Measurements from ENCODE around the gene VAMP7.
"Not testable (repeated sequence)": the region's sequence is repeated elsewhere in the genome, so short reads cannot be mapped to it uniquely, and the experiment has no call there.

The VAMP7 gene

DNA sequence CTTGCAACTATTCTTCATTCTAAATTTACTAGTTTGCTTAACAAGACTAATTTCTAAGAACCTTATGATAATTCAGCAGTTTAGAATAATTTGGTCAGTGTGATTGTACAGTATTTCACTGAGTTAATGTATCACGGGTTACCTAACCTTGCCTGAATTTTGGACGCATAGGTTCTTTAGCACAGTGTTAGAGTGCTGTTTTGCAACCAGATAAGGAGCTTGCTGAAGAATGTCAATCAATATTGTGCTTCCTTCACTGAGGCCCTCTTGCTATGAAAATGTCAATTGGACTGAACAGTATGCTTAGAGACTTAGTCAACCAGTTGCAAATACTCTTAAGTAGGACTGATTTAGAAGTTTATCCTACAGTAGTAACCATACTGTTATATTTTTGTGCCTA, 19.6 kb downstream of the VAMP7 start:
- in situ Hi-C loops (cut with MboI; ENCODE audit: low sequenced_read_pairs): no loop called here

- in situ Hi-C loops (cut with MboI; ENCODE audit: low sequenced_read_pairs): not testable (repeated sequence)
Observed at GRCh38 chrX:155907661-155908060, 26.5 kb downstream of the VAMP7 start.

- in situ Hi-C loops (cut with MboI; ENCODE audit: low sequenced_read_pairs): no loop called here
Observed at GRCh38 chrX:155923200-155923599, 42.1 kb downstream of the VAMP7 start.

DNA sequence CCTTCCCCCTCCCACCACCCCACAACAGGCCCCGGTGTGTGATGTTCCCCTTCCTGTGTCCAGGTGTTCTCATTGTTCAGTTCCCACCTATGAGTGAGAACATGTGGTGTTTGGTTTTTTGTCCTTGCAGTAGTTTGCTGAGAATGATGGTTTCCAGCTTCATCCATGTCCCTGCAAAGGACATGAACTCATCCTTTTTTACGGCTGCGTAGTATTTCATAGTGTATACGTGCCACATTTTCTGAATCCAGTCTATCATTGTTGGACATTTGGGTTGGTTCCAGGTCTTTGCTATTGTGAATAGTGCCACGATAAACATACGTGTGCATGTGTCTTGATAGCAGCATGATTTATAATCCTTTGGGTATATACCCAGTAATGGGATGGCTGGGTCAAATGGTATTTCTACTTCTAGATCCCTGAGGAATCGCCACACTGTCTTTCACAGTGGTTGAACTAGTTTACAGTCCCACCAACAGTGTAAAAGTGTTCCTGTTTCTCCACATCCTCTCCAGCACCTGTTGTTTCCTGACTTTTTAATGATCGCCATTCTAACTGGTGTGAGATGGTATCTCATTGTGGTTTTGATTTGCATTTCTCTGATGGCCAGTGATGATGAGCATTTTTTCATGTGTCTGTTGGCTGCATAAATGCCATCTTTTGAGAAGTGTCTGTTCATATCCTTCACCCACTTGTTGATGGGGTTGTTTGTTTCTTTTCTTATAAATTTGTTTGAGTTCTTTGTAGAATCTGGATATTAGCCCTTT, 49.9 kb downstream of the VAMP7 start:
- in situ Hi-C loops (cut with MboI; ENCODE audit: low sequenced_read_pairs): not testable (repeated sequence)

- in situ Hi-C loops (cut with MboI; ENCODE audit: low sequenced_read_pairs): no loop called here
Observed at GRCh38 chrX:155938132-155938531, 57.0 kb downstream of the VAMP7 start.

DNA sequence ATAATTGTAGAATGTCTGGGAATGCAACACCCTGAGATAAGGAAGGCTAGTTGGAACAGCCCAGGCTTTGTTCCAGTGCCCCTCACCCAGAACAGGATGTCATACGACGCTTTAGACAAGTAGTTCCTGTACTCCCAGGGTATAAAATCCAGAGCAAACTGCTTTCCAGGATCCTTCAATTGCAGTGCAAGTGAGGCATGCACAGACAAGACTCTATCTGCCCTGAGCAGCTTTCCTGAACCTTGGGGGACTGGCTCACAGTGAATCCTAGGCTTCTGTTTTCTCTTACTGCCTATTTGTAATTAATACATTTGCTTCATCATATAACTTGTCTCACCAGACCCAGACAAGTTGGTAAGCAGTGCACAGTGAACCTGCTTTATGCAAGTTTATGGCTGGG, 68.0 kb downstream of the VAMP7 start:
- in situ Hi-C loops (cut with MboI; ENCODE audit: low sequenced_read_pairs): no loop called here

DNA sequence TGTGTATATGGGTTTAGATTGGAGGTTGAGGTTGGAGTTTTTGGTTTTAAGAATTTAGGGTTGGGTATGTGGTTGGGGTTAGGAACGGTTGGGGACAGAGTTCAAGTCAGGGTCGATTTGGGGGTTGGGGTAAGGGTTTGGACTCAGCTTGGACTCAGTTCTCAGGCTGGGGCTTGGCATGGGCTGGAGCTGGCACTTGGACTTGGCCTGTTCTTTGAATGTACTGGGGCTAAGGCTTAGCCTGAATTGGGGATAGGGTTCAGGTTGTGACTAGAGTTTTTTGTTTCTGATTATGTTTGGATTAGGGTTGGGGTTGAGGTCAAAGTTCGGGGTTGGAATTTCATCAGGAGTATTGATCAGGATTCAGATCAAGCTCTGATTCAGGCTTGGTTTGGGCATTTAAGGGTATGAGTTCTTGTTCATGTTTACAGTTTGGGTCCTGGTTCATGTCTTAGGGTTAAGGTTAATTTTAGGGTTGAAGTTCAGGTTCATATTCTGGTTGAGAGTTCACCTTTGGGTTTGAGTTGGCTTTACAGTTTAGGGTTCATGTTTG, 70.2 kb downstream of the VAMP7 start:
- in situ Hi-C loops (cut with MboI; ENCODE audit: low sequenced_read_pairs): no loop called here

DNA sequence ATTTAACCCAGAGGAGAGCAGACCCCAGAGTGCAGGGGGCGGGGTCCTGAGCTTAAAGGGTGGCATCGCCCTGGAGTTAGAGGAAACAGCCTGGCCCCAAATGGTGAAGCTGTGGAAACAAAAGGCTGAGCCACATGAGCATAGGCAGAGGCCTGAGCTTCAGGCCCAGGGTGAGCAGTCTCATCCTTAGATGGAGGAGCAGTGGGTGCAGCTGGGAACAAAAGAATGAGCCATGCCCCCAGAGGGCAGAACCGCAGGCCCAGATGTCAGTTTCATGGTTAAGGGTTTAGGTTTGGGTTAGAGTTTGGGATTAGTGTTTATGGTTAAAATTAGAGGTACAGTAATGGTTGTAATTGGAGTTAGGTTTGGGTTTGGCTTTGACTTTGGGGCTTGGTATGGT, 71.9 kb downstream of the VAMP7 start:
- in situ Hi-C loops (cut with MboI; ENCODE audit: low sequenced_read_pairs): no loop called here

DNA sequence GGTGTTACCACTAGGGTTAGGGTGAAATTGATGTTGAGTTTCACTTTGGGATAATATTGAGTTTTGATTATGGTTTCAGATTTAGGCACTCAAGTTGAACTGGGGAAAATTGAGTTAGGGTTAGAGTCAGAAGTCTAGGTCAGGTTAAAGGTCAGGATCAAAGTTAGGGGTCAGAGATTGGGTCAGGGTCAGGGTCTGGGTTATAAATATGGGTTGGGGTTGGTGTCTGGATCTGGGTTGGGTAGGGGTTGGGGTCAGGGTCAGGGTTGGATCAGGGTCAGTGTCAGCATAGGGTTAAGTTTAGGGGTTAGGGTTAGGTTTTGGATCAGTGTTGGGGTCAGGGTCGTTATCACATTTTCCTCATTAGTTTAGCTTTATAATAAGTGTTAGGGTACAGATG, 73.6 kb downstream of the VAMP7 start:
- in situ Hi-C loops (cut with MboI; ENCODE audit: low sequenced_read_pairs): no loop called here

DNA sequence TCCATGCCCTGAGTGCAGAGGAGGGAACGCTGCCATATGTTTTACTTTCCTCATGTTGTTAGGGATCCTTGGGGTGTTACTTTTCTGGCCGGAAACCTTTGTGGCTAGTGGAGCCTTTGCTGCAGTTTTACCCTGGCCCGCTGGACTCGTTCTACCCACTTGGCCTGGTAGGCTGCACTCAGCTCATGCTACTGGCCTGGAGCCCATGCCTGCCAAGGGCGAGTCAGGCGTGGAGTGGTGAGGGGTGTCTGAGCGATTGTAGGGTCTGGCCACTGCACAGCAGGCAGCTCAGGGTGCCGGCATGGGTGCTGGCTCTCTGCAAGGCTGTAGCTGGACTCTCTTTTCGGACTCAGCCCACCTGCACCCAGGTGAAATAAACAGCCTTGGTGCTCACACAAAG, 75.0 kb downstream of the VAMP7 start:
- in situ Hi-C loops (cut with MboI; ENCODE audit: low sequenced_read_pairs): no loop called here

DNA sequence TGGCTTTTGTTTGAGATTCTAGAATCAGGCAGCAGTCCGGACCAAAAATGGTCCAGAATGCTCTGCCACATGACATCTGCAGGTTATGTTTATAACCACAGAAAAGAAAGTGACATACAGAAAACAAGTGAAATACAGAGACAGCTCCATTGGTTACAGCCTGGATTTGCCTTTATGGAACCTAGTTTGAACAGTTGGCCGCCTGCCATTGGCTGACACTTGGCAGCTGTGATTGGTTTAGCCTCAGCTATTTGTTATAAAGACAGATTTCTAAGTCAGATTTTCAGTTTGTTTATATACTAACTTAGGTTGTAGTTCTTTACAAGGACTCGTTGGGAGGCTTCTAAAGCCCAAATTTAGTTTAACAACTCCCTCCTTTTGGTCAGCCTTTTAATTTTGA, 75.5 kb downstream of the VAMP7 start:
- in situ Hi-C loops (cut with MboI; ENCODE audit: low sequenced_read_pairs): no loop called here

- in situ Hi-C loops (cut with MboI; ENCODE audit: low sequenced_read_pairs): no loop called here
Observed at GRCh38 chrX:155957843-155958242, 76.7 kb downstream of the VAMP7 start.

GRCh38 chrX:155959018-155959587, 78.0 kb downstream of the VAMP7 start:
- in situ Hi-C loops (cut with MboI; ENCODE audit: low sequenced_read_pairs): no loop called here

- in situ Hi-C loops (cut with MboI; ENCODE audit: low sequenced_read_pairs): no loop called here
Observed at GRCh38 chrX:155962906-155963305, 81.8 kb downstream of the VAMP7 start.

- in situ Hi-C loops (cut with MboI; ENCODE audit: low sequenced_read_pairs): no loop called here
Observed at GRCh38 chrX:155966876-155967275, 85.7 kb downstream of the VAMP7 start.

- in situ Hi-C loops (cut with MboI; ENCODE audit: low sequenced_read_pairs): no loop called here
Observed at GRCh38 chrX:155967653-155968325, 86.6 kb downstream of the VAMP7 start.

- in situ Hi-C loops (cut with MboI; ENCODE audit: low sequenced_read_pairs): no loop called here
Observed at GRCh38 chrX:155968326-155968661, 87.1 kb downstream of the VAMP7 start.

DNA sequence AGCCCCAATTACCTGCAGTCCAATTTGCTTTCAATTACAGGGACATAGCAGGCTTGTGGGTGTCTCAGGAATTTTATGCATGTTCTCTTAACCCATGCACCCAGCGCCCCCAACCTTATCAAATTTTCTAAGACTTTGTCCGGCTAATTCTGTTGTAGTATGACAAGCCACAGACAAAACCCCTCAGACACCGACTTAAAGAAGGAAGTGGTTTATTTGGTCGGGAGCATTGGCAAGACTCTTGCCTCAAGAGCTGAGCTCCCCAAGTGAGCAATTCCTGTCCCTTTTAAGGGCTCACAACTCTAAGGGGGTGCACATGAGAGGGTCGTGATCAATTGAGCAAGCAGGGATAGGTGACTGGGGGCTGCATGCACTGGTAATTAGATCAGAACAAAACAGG, 87.6 kb downstream of the VAMP7 start:
- in situ Hi-C loops (cut with MboI; ENCODE audit: low sequenced_read_pairs): no loop called here

DNA sequence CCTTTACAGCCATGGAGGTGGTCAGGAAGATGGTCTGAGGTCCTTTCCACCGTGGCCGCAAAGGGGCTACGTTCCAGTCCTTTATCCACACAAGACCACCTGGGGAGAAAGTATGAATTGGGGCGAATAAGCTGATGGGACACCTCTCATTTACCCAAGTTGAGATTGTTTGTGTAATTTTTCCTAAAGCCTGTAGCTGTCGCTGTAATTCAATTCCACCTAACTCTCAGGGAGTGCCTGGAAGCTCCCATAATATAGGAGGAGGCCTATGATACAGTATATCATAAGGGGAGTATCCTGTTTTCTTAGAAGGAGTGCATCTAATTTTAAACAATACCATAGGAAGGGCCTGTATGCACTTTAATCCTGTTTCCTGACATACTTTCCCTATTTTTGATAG, 90.5 kb downstream of the VAMP7 start:
- in situ Hi-C loops (cut with MboI; ENCODE audit: low sequenced_read_pairs): not testable (repeated sequence)

GRCh38 chrX:155972241-155972640, 91.1 kb downstream of the VAMP7 start:
- in situ Hi-C loops (cut with MboI; ENCODE audit: low sequenced_read_pairs): not testable (repeated sequence)

GRCh38 chrX:155983326-155983725, 102.2 kb downstream of the VAMP7 start:
- in situ Hi-C loops (cut with MboI; ENCODE audit: low sequenced_read_pairs): no loop called here

- in situ Hi-C loops (cut with MboI; ENCODE audit: low sequenced_read_pairs): no loop called here
Observed at GRCh38 chrX:155985208-155985607, 104.1 kb downstream of the VAMP7 start.

All from HL-60/S4 treated with retinoic acid at 250 ng/mL for 4 days and 3 days (cell line).